ENCODE results near the gene XRCC1.
A peak's percentile ranks its signal among the peaks of the same experiment; 100 is the strongest.

Gene XRCC1

GRCh38 chr19:43586346-43586745 lies 11.0 kb upstream of the XRCC1 start:
- H3K4me3 ChIP-seq (ENCODE audit: control insufficient read depth, low read depth, low read length): no peak overlapping the region
- DNase-seq (ENCODE audit: low read depth): no peak
- no peak for TF ChIP-seq CTCF (conservative IDR thresholded peaks at IDR 0.05; ENCODE audit: control insufficient read depth, insufficient read depth, low read depth, low read length)

- no peak overlapping the region for H3K4me3 ChIP-seq (ENCODE audit: control insufficient read depth, low read depth, low read length)
- TF ChIP-seq CTCF (conservative IDR thresholded peaks at IDR 0.05; ENCODE audit: control insufficient read depth, insufficient read depth, low read depth, low read length): no peak
- DNase-seq (ENCODE audit: low read depth): no peak
These were observed 9.2 kb upstream of the XRCC1 start for GRCh38 chr19:43584484-43584883.

GRCh38 chr19:43582495-43582894 lies 7.2 kb upstream of the XRCC1 start:
- TF ChIP-seq CTCF (conservative IDR thresholded peaks at IDR 0.05; ENCODE audit: control insufficient read depth, insufficient read depth, low read depth, low read length): no peak
- DNase-seq (ENCODE audit: low read depth): no peak
- H3K4me3 ChIP-seq (ENCODE audit: control insufficient read depth, low read depth, low read length): no peak overlapping the region

GRCh38 chr19:43581467-43581866 lies 6.1 kb upstream of the XRCC1 start:
- no peak for DNase-seq (ENCODE audit: low read depth)
- peak overlapping the region; percentile 32 for H3K4me3 ChIP-seq (ENCODE audit: control insufficient read depth, low read depth, low read length)
- no peak for TF ChIP-seq CTCF (conservative IDR thresholded peaks at IDR 0.05; ENCODE audit: control insufficient read depth, insufficient read depth, low read depth, low read length)

GRCh38 chr19:43578787-43579186 lies 3.5 kb upstream of the XRCC1 start:
- DNase-seq (ENCODE audit: low read depth): no peak
- TF ChIP-seq CTCF (conservative IDR thresholded peaks at IDR 0.05; ENCODE audit: control insufficient read depth, insufficient read depth, low read depth, low read length): no peak
- no peak overlapping the region for H3K4me3 ChIP-seq (ENCODE audit: control insufficient read depth, low read depth, low read length)

GRCh38 chr19:43575955-43576878 lies 890 bp upstream of the XRCC1 start:
- no peak for TF ChIP-seq CTCF (conservative IDR thresholded peaks at IDR 0.05; ENCODE audit: control insufficient read depth, insufficient read depth, low read depth, low read length)
- no peak for DNase-seq (ENCODE audit: low read depth)
- H3K4me3 ChIP-seq (ENCODE audit: control insufficient read depth, low read depth, low read length): peak overlapping the region; percentile 46

All from fibroblast of mammary gland (primary cell).